GM12865 (cell line): Measurements from ENCODE around the gene GCK.

Experiments used
- DNase-seq: peaks from one replicate; pipeline ENCODE4 v3.0.0; 2010; ENCODE audit warnings: low read depth
- H3K4me3 ChIP-seq: 2 replicates; pipeline ENCODE4 v1.5.1; 2011; ENCODE audit warnings: mild to moderate bottlenecking, low read depth, low read length, control low read depth
- TF ChIP-seq, protein P1 (sequence below): IDR thresholded peaks from 2 replicates; pipeline ENCODE4 v1.5.1; 2011; ENCODE audit warnings: low read length, control low read depth, low read depth, inconsistent platforms; ENCODE audit not compliant: insufficient read depth; ENCODE audit errors: missing control alignments

GCK gene

DNA sequence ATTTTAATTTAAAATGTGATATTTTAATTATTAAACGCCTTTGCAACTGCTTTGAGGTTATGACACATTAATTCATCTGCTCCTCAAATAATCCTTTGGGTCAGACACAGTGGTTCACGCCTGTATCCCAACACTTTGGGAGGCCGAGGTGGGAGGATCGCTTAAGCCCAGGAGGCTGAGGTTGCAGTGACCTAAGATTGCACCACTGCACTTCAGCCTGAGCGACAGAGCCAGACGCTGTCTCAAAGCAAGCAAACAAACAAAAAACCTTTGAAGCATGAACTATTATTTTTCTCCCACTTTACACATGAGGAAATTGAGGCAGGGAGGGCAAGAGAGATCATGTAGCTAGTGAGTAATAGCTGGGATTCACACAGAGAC, 64.4 kb downstream of the GCK start:
- TF ChIP-seq, protein P1, sequence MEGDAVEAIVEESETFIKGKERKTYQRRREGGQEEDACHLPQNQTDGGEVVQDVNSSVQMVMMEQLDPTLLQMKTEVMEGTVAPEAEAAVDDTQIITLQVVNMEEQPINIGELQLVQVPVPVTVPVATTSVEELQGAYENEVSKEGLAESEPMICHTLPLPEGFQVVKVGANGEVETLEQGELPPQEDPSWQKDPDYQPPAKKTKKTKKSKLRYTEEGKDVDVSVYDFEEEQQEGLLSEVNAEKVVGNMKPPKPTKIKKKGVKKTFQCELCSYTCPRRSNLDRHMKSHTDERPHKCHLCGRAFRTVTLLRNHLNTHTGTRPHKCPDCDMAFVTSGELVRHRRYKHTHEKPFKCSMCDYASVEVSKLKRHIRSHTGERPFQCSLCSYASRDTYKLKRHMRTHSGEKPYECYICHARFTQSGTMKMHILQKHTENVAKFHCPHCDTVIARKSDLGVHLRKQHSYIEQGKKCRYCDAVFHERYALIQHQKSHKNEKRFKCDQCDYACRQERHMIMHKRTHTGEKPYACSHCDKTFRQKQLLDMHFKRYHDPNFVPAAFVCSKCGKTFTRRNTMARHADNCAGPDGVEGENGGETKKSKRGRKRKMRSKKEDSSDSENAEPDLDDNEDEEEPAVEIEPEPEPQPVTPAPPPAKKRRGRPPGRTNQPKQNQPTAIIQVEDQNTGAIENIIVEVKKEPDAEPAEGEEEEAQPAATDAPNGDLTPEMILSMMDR = no peak
- no peak for DNase-seq
- no peak overlapping the region for H3K4me3 ChIP-seq

DNA sequence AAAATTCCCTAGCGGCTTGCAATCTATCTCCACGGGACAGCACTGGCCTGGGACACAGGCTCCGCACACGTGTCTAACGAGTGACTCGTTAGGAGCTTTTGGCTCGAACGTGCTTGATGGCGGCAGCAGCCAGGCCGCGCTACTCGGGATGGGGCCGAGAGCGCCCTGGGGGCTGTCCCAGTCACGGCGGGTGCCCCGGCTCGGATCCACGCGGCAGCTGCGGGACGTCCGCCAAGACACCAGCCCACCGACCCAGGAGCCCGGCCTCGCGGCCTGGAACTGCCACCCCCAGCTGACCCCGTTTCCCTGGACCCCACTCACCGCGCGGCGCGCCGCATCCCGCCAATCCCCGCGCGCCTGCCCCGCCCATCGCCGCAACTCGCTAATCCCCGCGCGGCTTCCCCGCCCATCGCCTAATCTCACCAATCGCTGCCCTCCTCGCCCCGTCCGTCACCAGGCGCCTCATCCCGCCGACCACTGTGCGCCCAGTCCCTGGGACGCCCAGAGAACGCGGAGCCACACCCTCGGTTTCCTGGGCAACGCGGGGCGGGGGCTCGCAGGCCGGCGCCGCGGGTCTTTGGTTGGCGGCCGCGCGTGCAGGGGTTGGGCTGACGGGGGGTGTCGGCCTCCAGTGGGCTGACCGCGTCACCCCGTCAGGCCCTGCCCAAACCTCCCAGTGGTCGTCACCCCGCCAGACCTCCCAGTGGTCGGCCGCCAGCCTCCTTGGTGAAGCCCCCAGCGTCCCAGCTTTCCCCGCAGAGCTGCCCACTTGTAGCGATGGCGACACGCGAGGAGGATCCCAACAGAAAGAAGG, 65.8 kb downstream of the GCK start, which contains the start of gene POLD2:
TSS of gene POLD2 (minus strand) at position 359 of the 814 bp plus-strand sequence. CDS start 1,495 bp downstream, outside the sequence.
- peak; percentile 96 for DNase-seq
- TF ChIP-seq, protein P1 = no peak
- peak within 1 kb of the TSS; percentile 90 for H3K4me3 ChIP-seq

DNA sequence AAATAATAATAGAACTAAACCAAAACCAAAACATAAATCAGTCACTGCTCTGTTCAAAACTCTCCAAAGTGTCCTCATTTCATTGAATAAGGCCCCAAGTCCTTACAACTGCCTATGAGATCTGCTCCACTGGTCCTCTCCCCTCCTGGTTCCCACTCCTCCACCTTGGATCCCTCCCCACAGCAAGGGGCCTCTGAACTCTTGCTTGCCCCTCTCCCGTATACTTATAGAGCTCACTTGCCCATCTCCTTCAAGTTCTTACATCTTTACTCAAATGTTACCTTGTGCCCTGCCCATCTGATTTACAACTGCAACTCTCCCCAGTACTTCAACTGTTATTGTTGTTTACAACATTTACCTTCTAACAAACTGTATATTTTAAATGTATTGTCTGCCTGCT, 66.7 kb downstream of the GCK start:
- peak overlapping the region; percentile 90 for H3K4me3 ChIP-seq
- DNase-seq = no peak
- TF ChIP-seq, protein P1 = no peak

DNA sequence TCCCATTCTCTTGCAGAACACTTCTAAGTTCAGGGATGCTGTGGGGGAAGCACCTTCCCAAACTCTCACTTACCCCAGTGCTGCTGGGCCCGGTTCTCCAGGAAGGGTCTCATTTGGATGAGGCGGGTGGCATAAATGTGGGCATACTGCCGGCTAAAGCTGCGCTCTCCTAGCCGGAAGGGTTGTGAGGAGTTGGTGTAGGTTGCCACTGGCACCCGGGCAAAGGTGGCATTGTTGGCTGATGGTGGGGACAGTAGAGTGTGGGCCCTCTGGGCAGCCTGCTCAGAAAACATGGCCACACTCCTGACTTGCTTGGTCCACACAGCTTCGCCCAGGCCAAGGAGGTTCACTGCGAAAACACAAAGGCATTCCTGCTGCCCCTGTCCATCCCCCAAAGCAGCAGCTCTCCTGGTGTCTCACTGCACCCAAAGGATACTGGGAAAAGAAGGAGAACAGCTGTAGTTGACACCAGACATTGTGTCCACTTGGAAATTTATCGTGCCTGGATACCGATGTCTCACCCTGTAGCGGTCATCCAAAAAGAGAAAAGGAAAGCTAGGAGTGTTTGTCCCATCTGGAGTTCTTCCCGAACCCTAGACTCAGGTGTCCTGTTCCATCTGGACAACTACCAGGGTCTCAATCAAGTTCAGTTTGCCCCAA, 67.3 kb downstream of the GCK start:
- no peak for DNase-seq
- TF ChIP-seq, protein P1 = no peak
- H3K4me3 ChIP-seq = peak overlapping the region; percentile 90

DNA sequence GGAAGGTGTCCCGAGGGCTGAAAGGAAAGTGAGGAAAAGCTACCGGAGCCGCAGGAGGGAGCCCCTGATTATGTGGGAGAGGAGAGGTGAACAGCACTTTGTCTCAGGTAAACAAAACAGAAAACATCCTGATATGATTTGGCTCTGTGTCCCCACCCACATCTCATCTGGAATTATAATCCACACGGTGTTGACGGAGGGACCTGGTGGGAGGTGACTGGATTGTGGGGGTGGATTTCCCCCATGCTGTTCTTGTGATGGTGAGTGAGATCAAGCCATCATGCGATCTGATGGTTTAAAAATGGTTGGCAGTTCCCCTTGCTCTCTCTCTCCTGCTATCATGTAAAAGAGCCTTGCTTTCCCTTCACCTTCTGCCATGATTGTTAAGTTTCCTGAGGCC, 68.8 kb downstream of the GCK start:
- DNase-seq = no peak
- no peak overlapping the region for H3K4me3 ChIP-seq
- TF ChIP-seq, protein P1 = no peak

DNA sequence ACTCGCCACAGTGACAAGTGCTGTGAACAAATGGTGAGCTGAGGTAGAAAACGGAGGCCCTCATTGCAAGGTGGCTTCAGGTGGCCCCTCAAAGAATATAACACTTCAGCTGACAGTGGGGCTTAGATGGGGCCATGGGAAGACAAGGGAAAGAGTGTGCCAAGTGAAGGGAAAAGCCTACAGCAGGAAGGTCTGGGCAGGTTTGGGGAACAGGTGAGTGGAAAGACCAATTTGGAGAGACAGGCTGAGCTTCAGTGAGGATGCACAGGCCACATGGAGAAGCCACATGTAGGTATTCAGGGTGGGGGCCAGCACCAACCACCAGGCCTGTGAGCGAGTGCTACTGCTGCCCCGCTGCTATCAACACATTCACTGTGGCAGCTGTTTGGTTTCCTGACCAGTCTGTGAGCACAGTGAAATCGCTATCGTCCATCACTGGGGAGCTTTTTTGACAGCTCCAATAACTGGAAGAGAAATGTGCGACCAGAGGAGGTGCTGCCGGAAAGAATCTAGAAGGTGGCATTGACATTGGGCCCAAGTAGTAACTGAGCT, 69.3 kb downstream of the GCK start:
- TF ChIP-seq, protein P1 = no peak
- H3K4me3 ChIP-seq = no peak overlapping the region

More for the DNA sequence above, 69.3 kb downstream of the GCK start:
- DNase-seq = no peak
